Measurements from ENCODE around the gene TTN. TPM values are rescaled to one million over a fixed set of nuclear protein-coding genes. Genes with fewer than 3 reads are reported as not detected.

TTN gene
- total RNA-seq, 1 experiment from 2014 or later = 0.05 TPM

- Histone ChIP-seq H4K20me1 (ENCODE audit: insufficient read depth) (no peaks in the 10 kb centered on the region), H3K9ac (ENCODE audit: low read length) (no peak overlapping the region), H3K4me3 (replicated peaks in 1 of 2; ENCODE audit: low read depth in 1 of 2, low read length in 2 of 2) (no peak overlapping the region), H3K36me3 (ENCODE audit: control insufficient read depth in 1 of 2, insufficient read depth in 2 of 2, low read length in 2 of 2) (no peaks in the 10 kb centered on the region), H2AFZ (ENCODE audit: low read depth, low read length, poor library complexity, severe bottlenecking) (no peak overlapping the region), H3K4me1 (ENCODE audit: control insufficient read depth in 1 of 2, insufficient read depth in 2 of 2, low read length in 2 of 2) (no peaks in the 10 kb centered on the region), H3K9me2 (ENCODE audit: insufficient read depth) (no peaks in the 10 kb centered on the region), H3K27ac (ENCODE audit: low read depth, low read length) (no peak overlapping the region), H3K79me2 (ENCODE audit: insufficient read depth, low read length) (no peaks in the 10 kb centered on the region), H3K9me3 (ENCODE audit: control insufficient read depth in 1 of 2, insufficient read depth in 1 of 2, low read depth in 1 of 2, low read length in 2 of 2) (no peaks in the 10 kb centered on the region), H3K27me3 (ENCODE audit: insufficient read depth, low read length) (peaks cover 76% of the 10 kb centered on the region), H3K4me2 (ENCODE audit: low read length) (no peak overlapping the region)
- DNase-seq (ENCODE audit: low read depth, low spot score) = no peak
- no peak for ATAC-seq
- intact Hi-C loops (cut with micrococcal nuclease) = no loop called here
- BruUV-seq (replicated peaks) = no TSS peak
- TF ChIP-seq POLR2A (IDR thresholded peaks at IDR 0.05; ENCODE audit: borderline replicate concordance, extremely low read depth, insufficient read depth, insufficient read length) = no peak
- TF ChIP-seq SRF (IDR thresholded peaks at IDR 0.05; ENCODE audit: low read depth) = no peak
- TF ChIP-seq EZH2 (IDR thresholded peaks at IDR 0.05) = no peak
- no peak for TF ChIP-seq REST (IDR thresholded peaks at IDR 0.05; ENCODE audit: low read depth)
- no peak for TF ChIP-seq CEBPB (IDR thresholded peaks at IDR 0.05; ENCODE audit: low read depth)
- TF ChIP-seq TCF7L2 (IDR thresholded peaks at IDR 0.05; ENCODE audit: borderline replicate concordance, extremely low read depth, insufficient read depth, insufficient read length) = no peak
- TF ChIP-seq ATF3 (IDR thresholded peaks at IDR 0.05) = no peak
- TF ChIP-seq CBX3 (IDR thresholded peaks at IDR 0.05; ENCODE audit: low read depth) = no peak
- TF ChIP-seq FOSL1 (IDR thresholded peaks at IDR 0.05; ENCODE audit: low read depth) = no peak
- POLR2A ChIA-PET = no interaction called here
- RAD21 ChIA-PET (ENCODE audit: low non-redundant PET in 1 of 2, low total read pairs in 2 of 2, uncharacterized antibody in 2 of 2, unreplicated experiment in 2 of 2) = no interaction called here
- CTCF ChIA-PET = no interaction called here
These were observed 102.3 kb downstream of the TTN start for GRCh38 chr2:178704876-178705275.

All from HCT116 (cell line).